HEK293 (cell line): ENCODE results near the gene ADGRL1.

Experiments used
- ZSCAN18 ChIP-seq: fragments of 450-650 bp; formaldehyde crosslinking; IDR thresholded peaks from 2 replicates; pipeline ENCODE4 v1.5.1; 2016; ENCODE audit warnings: missing biosample characterization, missing genetic modification characterization
- TF ChIP-seq, protein P1 (sequence below): fragments of 450-650 bp; formaldehyde crosslinking; IDR thresholded peaks from 2 replicates; pipeline ENCODE4 v1.5.1; 2016; ENCODE audit warnings: missing biosample characterization, missing genetic modification characterization

GRCh38 chr19:14149509-14149994 is 56.4 kb downstream of the ADGRL1 start:
- TF ChIP-seq, protein P1, sequence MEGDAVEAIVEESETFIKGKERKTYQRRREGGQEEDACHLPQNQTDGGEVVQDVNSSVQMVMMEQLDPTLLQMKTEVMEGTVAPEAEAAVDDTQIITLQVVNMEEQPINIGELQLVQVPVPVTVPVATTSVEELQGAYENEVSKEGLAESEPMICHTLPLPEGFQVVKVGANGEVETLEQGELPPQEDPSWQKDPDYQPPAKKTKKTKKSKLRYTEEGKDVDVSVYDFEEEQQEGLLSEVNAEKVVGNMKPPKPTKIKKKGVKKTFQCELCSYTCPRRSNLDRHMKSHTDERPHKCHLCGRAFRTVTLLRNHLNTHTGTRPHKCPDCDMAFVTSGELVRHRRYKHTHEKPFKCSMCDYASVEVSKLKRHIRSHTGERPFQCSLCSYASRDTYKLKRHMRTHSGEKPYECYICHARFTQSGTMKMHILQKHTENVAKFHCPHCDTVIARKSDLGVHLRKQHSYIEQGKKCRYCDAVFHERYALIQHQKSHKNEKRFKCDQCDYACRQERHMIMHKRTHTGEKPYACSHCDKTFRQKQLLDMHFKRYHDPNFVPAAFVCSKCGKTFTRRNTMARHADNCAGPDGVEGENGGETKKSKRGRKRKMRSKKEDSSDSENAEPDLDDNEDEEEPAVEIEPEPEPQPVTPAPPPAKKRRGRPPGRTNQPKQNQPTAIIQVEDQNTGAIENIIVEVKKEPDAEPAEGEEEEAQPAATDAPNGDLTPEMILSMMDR, result no peak
- TF ChIP-seq ZSCAN18 (tag by site-specific recombination), result no peak
